ENCODE data around the gene PDSS2.

DNA sequence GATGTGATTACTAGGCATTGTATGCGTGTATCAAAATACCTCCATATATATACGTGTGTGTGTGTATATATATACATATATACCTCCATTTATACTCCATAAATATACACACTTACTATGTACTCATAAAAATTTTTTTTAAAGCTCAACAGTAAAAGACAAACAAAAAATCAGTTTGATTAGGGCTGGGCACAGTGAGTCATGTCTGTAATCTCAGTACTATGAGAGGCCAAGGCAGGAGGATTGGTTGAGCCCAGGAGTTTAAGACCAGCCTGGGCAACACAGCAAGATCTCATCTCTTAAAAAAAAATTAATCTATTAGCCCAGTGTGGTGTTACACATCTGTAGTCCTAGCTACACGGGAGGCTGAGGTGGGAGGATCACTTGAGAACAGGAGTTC lies 24.6 kb downstream of the PDSS2 start:
- TF ChIP-seq POLR2A (IDR thresholded peaks at IDR 0.05) (no peak), POLR2AphosphoS5 (IDR thresholded peaks at IDR 0.05) (no peak), EP300 (IDR thresholded peaks at IDR 0.05) (no peak)
- TF ChIP-seq, protein P1, sequence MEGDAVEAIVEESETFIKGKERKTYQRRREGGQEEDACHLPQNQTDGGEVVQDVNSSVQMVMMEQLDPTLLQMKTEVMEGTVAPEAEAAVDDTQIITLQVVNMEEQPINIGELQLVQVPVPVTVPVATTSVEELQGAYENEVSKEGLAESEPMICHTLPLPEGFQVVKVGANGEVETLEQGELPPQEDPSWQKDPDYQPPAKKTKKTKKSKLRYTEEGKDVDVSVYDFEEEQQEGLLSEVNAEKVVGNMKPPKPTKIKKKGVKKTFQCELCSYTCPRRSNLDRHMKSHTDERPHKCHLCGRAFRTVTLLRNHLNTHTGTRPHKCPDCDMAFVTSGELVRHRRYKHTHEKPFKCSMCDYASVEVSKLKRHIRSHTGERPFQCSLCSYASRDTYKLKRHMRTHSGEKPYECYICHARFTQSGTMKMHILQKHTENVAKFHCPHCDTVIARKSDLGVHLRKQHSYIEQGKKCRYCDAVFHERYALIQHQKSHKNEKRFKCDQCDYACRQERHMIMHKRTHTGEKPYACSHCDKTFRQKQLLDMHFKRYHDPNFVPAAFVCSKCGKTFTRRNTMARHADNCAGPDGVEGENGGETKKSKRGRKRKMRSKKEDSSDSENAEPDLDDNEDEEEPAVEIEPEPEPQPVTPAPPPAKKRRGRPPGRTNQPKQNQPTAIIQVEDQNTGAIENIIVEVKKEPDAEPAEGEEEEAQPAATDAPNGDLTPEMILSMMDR (IDR thresholded peaks at IDR 0.05), result no peak
